Adrenal gland (tissue), 12 donors: ENCODE results near the gene KSR2. TPM values are rescaled to one million over a fixed set of nuclear protein-coding genes. Genes with fewer than 3 reads are reported as not detected.

Source experiments
- DNase-seq, 7 donors: peaks; one replicate each; pipeline ENCODE4 v3.0.0-alpha.2; 2019 to 2020
- H3K27ac ChIP-seq, 5 donors: fragments of 200-600 bp; sonication (generic) in 4 of 5; 1 replicate in 3 of 5; 2 replicates in 2 of 5; pipeline versions ENCODE4 v1.5.1 to v1.8.0; 2016 to 2020; ENCODE audit warnings: mild to moderate bottlenecking in 1 of 5
- H3K27me3 ChIP-seq: fragments of 200-600 bp; 2 replicates; pipeline ENCODE4 v1.8.0; 2021
- H3K36me3 ChIP-seq, 2 donors: fragments of 200-600 bp; replicated peaks in 1 of 2; 1 replicate in 1 of 2; 2 replicates in 1 of 2; pipeline versions ENCODE4 v1.5.1 to v1.8.0; 2018 to 2022
- H3K4me1 ChIP-seq, 2 donors: fragments of 200-600 bp; replicated peaks in 1 of 2; 1 replicate in 1 of 2; 2 replicates in 1 of 2; pipeline versions ENCODE4 v1.5.1 to v1.8.0; 2018 to 2021
- H3K4me3 ChIP-seq, 4 donors: fragments of 200-600 bp; sonication (generic) in 3 of 4; one replicate each; pipeline ENCODE4 v1.5.1; 2016 to 2018
- H3K9me3 ChIP-seq, 3 donors: fragments of 200-600 bp; sonication (generic) in 1 of 3; replicated peaks in 1 of 3; 1 replicate in 2 of 3; 2 replicates in 1 of 3; pipeline versions ENCODE4 v1.5.1 to v1.8.0; 2016 to 2021
- CTCF ChIP-seq, 6 experiments: fragments of 450-650 bp in 4 of 6; fragments of 200-600 bp in 2 of 6; sonication (generic) in 1 of 6; IDR thresholded peaks; 1 replicate in 5 of 6; 2 replicates in 1 of 6; pipeline versions ENCODE4 v1.5.1 to v1.8.0; 2016 to 2021; ENCODE audit warnings: antibody characterized with exemption in 6 of 6, mild to moderate bottlenecking in 2 of 6, moderate library complexity in 1 of 6
- POLR2A ChIP-seq, 2 donors: fragments of 450-650 bp; IDR thresholded peaks; one replicate each; pipeline ENCODE4 v1.6.1; 2017; ENCODE audit warnings: antibody characterized with exemption in 2 of 2, mild to moderate bottlenecking in 2 of 2, moderate library complexity in 1 of 2
- WGBS, 4 donors: extraction: QIAGEN DNeasy Blood & Tissue Kit in 2 of 4; methylation state at CpG; one replicate each; pipeline versions ENCODE4 v1.1.5 to v1.1.7; 2013 to 2017; 5-methylcytosine and 5-hydroxymethylcytosine counted together
- intact Hi-C, 2 donors: fragments of 100-400 bp; cut with DNase I; formaldehyde crosslinking; loops; one replicate each; pipeline versions ENCODE4 v1.14.1 to v1.15.0; 2022 to 2023
- polyA plus RNA-seq, 3 donors: library from polyadenylated mRNA; stranded (reverse); fragments of 200-250 nt in 2 of 3; fragments of 350-450 nt in 1 of 3; fragmentation: Illumina TruSeq in 1 of 3; extraction: RNeasy Lipid Tissue Mini Kit (QIAGEN cat#74804) in 1 of 3; gene quantifications; one replicate each; pipeline ENCODE4 v1.2.3, GENCODE V29; 2013 to 2014
- total RNA-seq, 9 donors: library from RNA; depleted of rRNA in 4 of 9; stranded (reverse); fragments of >200 nt in 4 of 9; fragments of 120-200 nt in 1 of 9; fragmentation: NEBNext Ultra II Directional in 1 of 9; extraction: Animal tissue kit (Norgen Biotek cat#: 25700) in 1 of 9; gene quantifications; one replicate each; pipeline versions ENCODE4 v1.1.0 to v1.2.4, GENCODE V29; 2013 to 2023
- donor health status: healthy with polysubstance abuse.
- donor health status: Bipolar disorder and iron deficiency.
- donor health status: DM: yes; HTN: yes; CAD: no.
- donor health status: DM: no; HTN: no; CAD: no.
- donor health status: DM: no; HTN: no; CAD: no.
- donor health status: DM: yes; HTN: yes; CAD: no.

The KSR2 gene
- total and polyA plus RNA-seq, 12 donors: 0.03 to 2.7 (median 0.84) TPM; not detected in 3

GRCh38 chr12:117844114-117844830 is 124.5 kb downstream of the KSR2 start:
- H3K4me1 ChIP-seq: no peaks in the 10 kb centered on the region

GRCh38 chr12:117842630-117843029 is 126.2 kb downstream of the KSR2 start:
- H3K4me1 ChIP-seq: no peaks in the 10 kb centered on the region

More at GRCh38 chr12:117844114-117844830, 124.5 kb downstream of the KSR2 start:
- Histone ChIP-seq H3K9me3 (no peaks in the 10 kb centered on the region), H3K36me3 (no peaks in the 10 kb centered on the region), H3K27me3 (peaks cover 3% of the 10 kb centered on the region), H3K4me3 (no peak overlapping the region), H3K27ac (no peak overlapping the region)
- 62 to 91% (median 87%) methylated on average over 1 of the region's 1 CpG for WGBS, 4 donors
- TF ChIP-seq CTCF (IDR thresholded peaks at IDR 0.05): no peak
- no peak for TF ChIP-seq POLR2A (IDR thresholded peaks at IDR 0.05)
- no peak for DNase-seq
- intact Hi-C loops: no loop called here

GRCh38 chr12:117842220-117842619 is 126.6 kb downstream of the KSR2 start:
- no peaks in the 10 kb centered on the region for H3K36me3 ChIP-seq
- no peak overlapping the region for H3K27ac ChIP-seq
- H3K4me3 ChIP-seq: no peak overlapping the region
- H3K27me3 ChIP-seq: peaks cover 4% of the 10 kb centered on the region
- TF ChIP-seq CTCF (IDR thresholded peaks at IDR 0.05) (no peak), POLR2A (IDR thresholded peaks at IDR 0.05) (no peak)
- no peaks in the 10 kb centered on the region for H3K4me1 ChIP-seq
- H3K9me3 ChIP-seq: no peaks in the 10 kb centered on the region
- intact Hi-C loops: no loop called here
- DNase-seq: no peak
- 67 to 90% (median 75%) methylated on average over 2 of the region's 2 CpGs for WGBS, 4 donors

More at GRCh38 chr12:117842630-117843029, 126.2 kb downstream of the KSR2 start:
- peaks cover 6% of the 10 kb centered on the region for H3K27me3 ChIP-seq
- no peaks in the 10 kb centered on the region for H3K9me3 ChIP-seq
- no peak overlapping the region for H3K27ac ChIP-seq
- no peak for TF ChIP-seq POLR2A (IDR thresholded peaks at IDR 0.05)
- no peak for TF ChIP-seq CTCF (IDR thresholded peaks at IDR 0.05)
- no peak for DNase-seq
- intact Hi-C loops: no loop called here
- no peak overlapping the region for H3K4me3 ChIP-seq
- 48 to 71% (median 58%) methylated on average over 4 of the region's 4 CpGs for WGBS, 4 donors
- H3K36me3 ChIP-seq: no peaks in the 10 kb centered on the region

- Histone ChIP-seq H3K36me3 (no peaks in the 10 kb centered on the region), H3K27ac (no peak overlapping the region), H3K9me3 (no peaks in the 10 kb centered on the region), H3K4me3 (no peak overlapping the region), H3K27me3 (peaks cover 4% of the 10 kb centered on the region), H3K4me1 (no peaks in the 10 kb centered on the region)
- intact Hi-C loops: loop anchor here (5.0 to 10.0 kb wide), 4 partner anchors 470 to 625 kb away; partner anchors contain the start of gene NOS1 (in 1 of the 2)
- 42 to 50% (median 43%) methylated on average over 3 of the region's 3 CpGs for WGBS, 4 donors
- DNase-seq: no peak
- no peak for TF ChIP-seq POLR2A (IDR thresholded peaks at IDR 0.05)
- no peak for TF ChIP-seq CTCF (IDR thresholded peaks at IDR 0.05)
Measured at GRCh38 chr12:117837737-117838050, 131.1 kb downstream of the KSR2 start.
